Measurements from ENCODE around the gene CCDC181. TPM values are rescaled to one million over a fixed set of nuclear protein-coding genes. Genes with fewer than 3 reads are reported as not detected.

CCDC181 gene
- total RNA-seq, 1 experiment from 2014 or later = 2.9 TPM

GRCh38 chr1:169363046-169363730 lies 64.1 kb downstream of the CCDC181 start:
- Histone ChIP-seq H2BK20ac (ENCODE audit: low read depth, low read length, poor library complexity, severe bottlenecking) (no peak overlapping the region), H4K91ac (ENCODE audit: insufficient read length, low read depth, low read length) (no peak overlapping the region), H3K4me1 (ENCODE audit: insufficient read depth, low read length) (no peaks in the 10 kb centered on the region), H2BK12ac (ENCODE audit: insufficient read length, low read depth, low read length) (no peak overlapping the region), H3K4me2 (ENCODE audit: insufficient read depth, insufficient read length, low read length) (no peak overlapping the region), H2BK5ac (ENCODE audit: insufficient read length, low read length) (no peak overlapping the region), H3K79me2 (ENCODE audit: insufficient read depth, low read length) (peaks cover 2% of the 10 kb centered on the region; the same call in 1 of the 2 replicates), H3K9me3 (ENCODE audit: control insufficient read depth, low read depth, low read length) (no peaks in the 10 kb centered on the region), H2AFZ (ENCODE audit: low read length) (no peak overlapping the region), H3K4ac (ENCODE audit: low read depth, low read length) (no peak overlapping the region), H3K27me3 (ENCODE audit: insufficient read depth, low read length) (no peaks in the 10 kb centered on the region), H3K23me2 (ENCODE audit: insufficient read length, low read depth, low read length, poor library complexity, severe bottlenecking) (no peaks in the 10 kb centered on the region), H3K9ac (ENCODE audit: extremely low read depth, insufficient read length, low read length) (no peak overlapping the region), H4K8ac (replicated peaks; ENCODE audit: insufficient read length, low read depth, low read length) (no peak overlapping the region), H2BK15ac (ENCODE audit: low read depth, low read length) (no peak overlapping the region), H3T11ph (ENCODE audit: low read length) (no peak overlapping the region), H3K14ac (ENCODE audit: insufficient read depth, low read length) (no peak overlapping the region), H4K20me1 (ENCODE audit: control insufficient read depth, insufficient read depth, insufficient read length) (no peaks in the 10 kb centered on the region), H3K23ac (ENCODE audit: insufficient read length, low read depth, low read length) (no peak overlapping the region), H3K18ac (ENCODE audit: insufficient read length, low read depth, low read length) (no peak overlapping the region), H2AK5ac (ENCODE audit: insufficient read length, low read length) (no peak overlapping the region), H2BK120ac (ENCODE audit: low read depth, low read length, poor library complexity, severe bottlenecking) (no peak overlapping the region), H3K56ac (ENCODE audit: insufficient read length, low read depth, low read length) (no peak overlapping the region), H4K5ac (ENCODE audit: insufficient read length, low read depth, low read length) (no peak overlapping the region), H3K27ac (ENCODE audit: insufficient read length, low read depth, low read length) (no peak overlapping the region), H3K79me1 (ENCODE audit: insufficient read depth, low read depth, low read length, poor library complexity, severe bottlenecking) (no peaks in the 10 kb centered on the region)
- no peak for TF ChIP-seq CTCF (conservative IDR thresholded peaks at IDR 0.05)
- H3K9me3 Mint-ChIP-seq = peaks cover 0 to 4% of the 10 kb centered on the region in 2 experiments; a peak in 2 of 5 replicates
- H3K4me1 Mint-ChIP-seq = no peaks in the 10 kb centered on the region
- no peak overlapping the region for H3K4me3 Mint-ChIP-seq
- H3K27me3 Mint-ChIP-seq (ENCODE audit: low read depth) = no peaks in the 10 kb centered on the region
- H3K36me3 Mint-ChIP-seq (ENCODE audit: insufficient read depth in 1 of 3, low read depth in 3 of 3) = peaks cover 0 to 3% (median 0%) of the 10 kb centered on the region in 3 experiments; a peak in 3 of 7 replicates
- WGBS (ENCODE audit: extremely low coverage, insufficient read length, low lambda C conversion rate) = no CpG with 5 or more reads among the region's 5 CpGs
- no peak for DNase-seq
- H3K27ac Mint-ChIP-seq = no peak overlapping the region

All from H9 (cell line).